Type B pancreatic cell (in vitro differentiated cells): ENCODE data around the gene MYZAP. TPM values are rescaled to one million over a fixed set of nuclear protein-coding genes. Genes with fewer than 3 reads are reported as not detected.

Experiments
- DNase-seq: peaks from one replicate; pipeline ENCODE4 v3.0.0; 2021; ENCODE audit warnings: mixed read lengths; ENCODE audit not compliant: unreplicated experiment; ENCODE audit errors: extremely low spot score
- H3K27ac Mint-ChIP-seq: 2 replicates; pipeline ENCODE4 v1.8.0; 2021; ENCODE audit warnings: mild to moderate bottlenecking, mixed read lengths
- H3K27me3 Mint-ChIP-seq: 2 replicates; pipeline ENCODE4 v1.8.0; 2021; ENCODE audit warnings: mixed read lengths
- H3K36me3 Mint-ChIP-seq: 2 replicates; pipeline ENCODE4 v1.8.0; 2021; ENCODE audit warnings: mixed read lengths
- H3K4me1 Mint-ChIP-seq: one replicate; pipeline ENCODE4 v1.8.0; 2021; ENCODE audit warnings: mixed read lengths; ENCODE audit not compliant: unreplicated experiment
- H3K4me3 Mint-ChIP-seq: 2 replicates; pipeline ENCODE4 v1.8.0; 2021; ENCODE audit warnings: mild to moderate bottlenecking, mixed read lengths
- H3K9me3 Mint-ChIP-seq: 2 replicates; pipeline ENCODE4 v1.8.0; 2021; ENCODE audit warnings: mixed read lengths
- total RNA-seq: library from RNA; stranded (reverse); gene quantifications from 2 replicates; pipeline ENCODE4 v1.2.1, GENCODE V29; 2021; ENCODE audit warnings: low replicate concordance
- TF ChIP-seq, protein P1 (sequence below): fragments of 200-600 bp; sonication (generic); conservative IDR thresholded peaks from 2 replicates; pipeline ENCODE4 v1.5.0; 2021; ENCODE audit warnings: antibody characterized with exemption, mild to moderate bottlenecking

Gene MYZAP
- total RNA-seq, 1 donor from 2014 or later: 5.7 TPM

DNA sequence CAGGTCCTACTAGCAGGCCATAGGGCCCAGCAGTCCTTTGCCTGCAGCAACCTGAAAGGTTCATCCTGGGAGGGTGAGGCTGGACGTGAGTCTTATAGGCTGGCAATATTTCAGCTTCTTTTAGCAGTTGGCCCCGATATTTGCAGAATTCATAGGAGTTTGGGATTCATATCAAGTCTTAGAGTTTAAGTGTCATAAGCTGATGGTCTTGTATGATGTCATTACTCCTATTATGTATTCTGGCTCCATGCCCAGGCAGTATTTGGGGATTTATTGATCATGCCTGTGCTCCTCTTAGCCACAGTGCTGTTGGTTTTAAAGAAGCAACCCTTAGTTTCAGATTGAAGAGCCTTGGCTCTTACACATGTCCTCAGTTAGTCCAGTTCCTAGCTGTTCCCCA is 73.5 kb downstream of the MYZAP start:
- Mint-ChIP-seq H3K27me3 (no peaks in the 10 kb centered on the region), H3K36me3 (no peaks in the 10 kb centered on the region), H3K9me3 (no peaks in the 10 kb centered on the region), H3K4me1 (peaks cover 33% of the 10 kb centered on the region), H3K4me3 (no peak overlapping the region), H3K27ac (no peak overlapping the region)
- TF ChIP-seq, protein P1, sequence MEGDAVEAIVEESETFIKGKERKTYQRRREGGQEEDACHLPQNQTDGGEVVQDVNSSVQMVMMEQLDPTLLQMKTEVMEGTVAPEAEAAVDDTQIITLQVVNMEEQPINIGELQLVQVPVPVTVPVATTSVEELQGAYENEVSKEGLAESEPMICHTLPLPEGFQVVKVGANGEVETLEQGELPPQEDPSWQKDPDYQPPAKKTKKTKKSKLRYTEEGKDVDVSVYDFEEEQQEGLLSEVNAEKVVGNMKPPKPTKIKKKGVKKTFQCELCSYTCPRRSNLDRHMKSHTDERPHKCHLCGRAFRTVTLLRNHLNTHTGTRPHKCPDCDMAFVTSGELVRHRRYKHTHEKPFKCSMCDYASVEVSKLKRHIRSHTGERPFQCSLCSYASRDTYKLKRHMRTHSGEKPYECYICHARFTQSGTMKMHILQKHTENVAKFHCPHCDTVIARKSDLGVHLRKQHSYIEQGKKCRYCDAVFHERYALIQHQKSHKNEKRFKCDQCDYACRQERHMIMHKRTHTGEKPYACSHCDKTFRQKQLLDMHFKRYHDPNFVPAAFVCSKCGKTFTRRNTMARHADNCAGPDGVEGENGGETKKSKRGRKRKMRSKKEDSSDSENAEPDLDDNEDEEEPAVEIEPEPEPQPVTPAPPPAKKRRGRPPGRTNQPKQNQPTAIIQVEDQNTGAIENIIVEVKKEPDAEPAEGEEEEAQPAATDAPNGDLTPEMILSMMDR: no peak
- no peak for DNase-seq

DNA sequence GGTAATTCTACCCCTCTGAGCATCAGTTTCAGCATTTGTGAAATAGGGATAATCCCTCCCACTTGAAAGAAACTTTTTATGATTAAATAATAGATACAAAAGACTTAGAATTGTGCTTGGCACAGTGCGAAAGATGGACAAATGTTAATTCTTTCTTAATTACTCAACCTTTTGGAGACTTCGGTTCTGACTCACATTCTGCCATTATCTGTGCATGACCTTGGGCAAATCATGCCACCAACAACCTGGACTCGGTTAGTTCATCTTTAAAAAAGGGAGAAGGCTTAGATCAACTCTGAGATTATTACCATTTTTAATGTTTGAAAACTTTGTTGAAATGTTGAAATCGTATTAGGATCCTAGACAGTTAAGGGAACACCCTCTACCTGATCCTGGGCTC is 74.2 kb downstream of the MYZAP start:
- no peaks in the 10 kb centered on the region for H3K9me3 Mint-ChIP-seq
- no peak overlapping the region for H3K4me3 Mint-ChIP-seq
- DNase-seq: no peak
- H3K36me3 Mint-ChIP-seq: no peaks in the 10 kb centered on the region
- no peak overlapping the region for H3K27ac Mint-ChIP-seq
- H3K27me3 Mint-ChIP-seq: no peaks in the 10 kb centered on the region
- TF ChIP-seq, protein P1: no peak
- peaks cover 33% of the 10 kb centered on the region for H3K4me1 Mint-ChIP-seq

DNA sequence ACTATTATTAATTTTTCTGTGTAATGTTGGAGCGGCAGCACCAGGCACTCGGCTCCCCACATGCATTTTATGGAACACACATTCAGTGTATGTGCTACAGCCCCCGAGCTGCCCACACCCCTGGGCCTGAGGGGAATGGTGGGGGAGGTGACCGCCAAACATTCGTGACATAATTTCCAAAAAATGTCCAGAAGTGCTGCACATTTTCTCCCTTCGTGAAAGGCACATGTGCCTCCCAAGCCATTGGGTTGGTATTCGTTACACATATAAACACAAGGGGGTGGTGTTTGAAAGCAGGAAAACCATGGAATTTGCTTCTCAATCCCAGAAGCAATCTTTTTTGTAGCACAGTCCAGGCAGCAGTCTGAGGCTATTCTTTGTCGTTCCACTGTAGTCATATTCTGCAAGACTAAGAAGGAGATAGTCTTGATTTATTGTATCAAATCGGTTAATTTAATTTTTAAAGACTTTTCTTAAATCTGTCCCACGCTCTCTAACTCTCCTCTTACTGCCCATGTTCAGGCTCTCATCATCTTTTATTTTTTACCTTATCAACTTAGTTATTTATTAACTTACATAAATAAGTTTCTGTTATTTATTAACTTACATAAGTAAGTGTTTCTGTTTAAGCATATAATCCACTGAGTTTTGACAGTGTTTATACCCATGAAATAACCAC is 75.6 kb downstream of the MYZAP start:
- Mint-ChIP-seq H3K36me3 (no peaks in the 10 kb centered on the region), H3K4me1 (peaks cover 30% of the 10 kb centered on the region), H3K4me3 (peak overlapping the region; percentile 26), H3K9me3 (no peaks in the 10 kb centered on the region), H3K27ac (peak overlapping the region; percentile 60), H3K27me3 (no peaks in the 10 kb centered on the region)
- no peak for DNase-seq
- TF ChIP-seq, protein P1: peak; percentile 54

DNA sequence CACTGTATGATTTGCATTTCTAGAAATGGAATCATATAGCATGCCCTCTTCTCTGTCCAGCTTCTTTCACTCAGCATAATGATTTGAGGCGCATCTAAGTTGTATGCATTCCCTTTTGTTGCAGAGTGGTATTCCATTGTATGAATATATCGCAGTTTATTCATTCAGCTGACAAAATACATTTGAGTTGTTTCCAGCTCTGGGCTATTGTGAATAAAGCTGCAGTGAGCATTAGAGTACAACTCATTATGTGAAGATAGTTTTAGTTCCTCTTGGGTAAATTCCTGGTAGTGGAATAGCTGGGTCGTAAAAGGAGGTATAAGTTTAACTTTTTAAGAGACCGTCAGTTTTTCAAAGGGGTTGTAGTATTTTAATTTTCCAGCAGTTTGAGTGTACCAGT is 76.3 kb downstream of the MYZAP start:
- TF ChIP-seq, protein P1: no peak
- Mint-ChIP-seq H3K27ac (no peak overlapping the region), H3K36me3 (no peaks in the 10 kb centered on the region), H3K4me3 (peak overlapping the region; percentile 26), H3K27me3 (no peaks in the 10 kb centered on the region), H3K4me1 (peaks cover 24% of the 10 kb centered on the region), H3K9me3 (no peaks in the 10 kb centered on the region)
- no peak for DNase-seq

DNA sequence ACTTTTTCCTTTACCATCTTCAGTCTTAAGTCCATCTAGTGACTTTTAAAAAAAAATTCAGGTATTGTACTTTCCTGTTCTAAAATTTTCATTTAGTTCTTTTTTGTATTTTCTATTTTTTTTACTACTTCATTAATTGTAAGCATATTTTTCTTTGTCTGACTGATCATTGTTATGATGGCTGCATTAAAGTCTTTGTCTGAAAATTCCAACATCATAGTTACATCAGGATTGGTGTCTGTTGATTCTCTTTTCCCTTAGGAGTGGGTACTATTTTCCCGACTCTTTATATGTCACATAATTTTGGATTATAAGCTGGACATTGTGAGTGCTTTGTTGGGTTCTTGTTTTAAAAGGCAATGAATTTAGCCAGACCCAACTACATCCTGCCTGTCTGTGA is 79.9 kb downstream of the MYZAP start:
- Mint-ChIP-seq H3K4me3 (no peak overlapping the region), H3K36me3 (no peaks in the 10 kb centered on the region), H3K27me3 (no peaks in the 10 kb centered on the region), H3K9me3 (no peaks in the 10 kb centered on the region), H3K27ac (no peak overlapping the region), H3K4me1 (peaks cover 21% of the 10 kb centered on the region)
- DNase-seq: no peak
- TF ChIP-seq, protein P1: no peak
